HG03039 (cell line): ENCODE results near the gene ST7L.
"Not testable (repeated sequence)": the region's sequence is repeated elsewhere in the genome, so short reads cannot be mapped to it uniquely, and the experiment has no call there.

ENCODE experiments used
- ATAC-seq: cut with Tn5 transposase; IDR thresholded peaks from one replicate; pipeline ENCODE4 v1.9.1; 2021; ENCODE audit warnings: mild to moderate bottlenecking, moderate library complexity; ENCODE audit not compliant: unreplicated experiment

ST7L gene

DNA sequence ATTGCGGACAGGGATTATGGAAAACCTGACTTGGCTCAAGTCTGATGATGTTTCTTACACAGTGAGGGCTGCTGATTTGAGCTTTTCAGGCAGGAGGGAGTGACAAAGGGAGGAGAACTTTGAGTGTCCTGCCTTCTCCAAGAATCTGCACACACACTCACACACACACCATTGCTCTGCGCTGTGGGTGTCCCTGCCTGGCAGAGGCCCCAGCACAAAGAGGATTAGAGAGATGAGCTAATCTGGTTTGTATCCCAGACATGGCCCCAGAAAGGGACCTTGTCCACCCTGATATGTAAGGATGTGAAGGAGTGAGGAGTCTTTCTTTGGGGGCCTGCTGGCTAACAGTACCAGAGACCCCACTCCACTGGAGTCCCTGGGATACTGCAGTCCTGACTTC lies 116.1 kb downstream of the ST7L start:
- no peak for ATAC-seq

DNA sequence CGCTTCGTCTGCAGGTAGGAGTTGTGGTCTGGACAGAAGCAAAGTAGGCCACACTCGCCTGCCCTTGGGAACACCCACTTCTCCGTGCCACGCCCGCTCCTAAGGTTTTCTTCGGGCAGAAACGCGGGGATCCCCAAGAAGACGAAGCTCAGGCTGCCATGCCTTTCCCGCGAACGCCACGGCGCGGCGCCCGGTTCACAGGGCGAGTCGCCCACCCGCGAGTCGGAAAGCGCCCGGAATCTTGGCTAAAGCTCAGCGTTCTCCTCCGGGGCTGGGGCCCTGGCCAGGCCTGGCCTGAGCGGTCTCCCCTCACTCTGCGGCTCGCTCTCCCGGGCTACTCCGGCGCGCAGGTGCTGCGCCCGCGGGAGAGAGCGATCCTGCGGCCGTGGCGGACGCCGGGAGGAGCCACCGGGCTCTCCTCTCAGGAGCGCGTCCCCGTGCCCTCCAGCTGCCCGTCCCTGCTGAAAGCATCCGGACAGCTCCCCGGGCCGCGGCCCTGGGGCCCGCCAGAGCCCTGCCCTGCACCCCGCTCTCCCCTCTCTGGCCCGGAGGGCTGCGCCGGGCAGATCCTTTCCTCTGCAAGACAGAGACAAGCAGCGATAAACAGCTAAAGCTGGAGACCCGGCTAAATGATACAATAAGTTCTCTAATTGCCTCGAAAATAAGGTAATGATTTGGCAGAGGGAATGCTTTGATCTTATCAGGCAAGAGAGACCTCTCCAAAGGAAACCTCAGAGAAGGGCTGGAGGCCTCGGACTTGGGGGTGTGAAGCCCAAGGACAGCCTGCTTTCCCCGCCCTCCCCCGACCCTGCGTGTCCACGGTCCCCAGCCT lies 116.9 kb downstream of the ST7L start:
- ATAC-seq, result peak; percentile 51

DNA sequence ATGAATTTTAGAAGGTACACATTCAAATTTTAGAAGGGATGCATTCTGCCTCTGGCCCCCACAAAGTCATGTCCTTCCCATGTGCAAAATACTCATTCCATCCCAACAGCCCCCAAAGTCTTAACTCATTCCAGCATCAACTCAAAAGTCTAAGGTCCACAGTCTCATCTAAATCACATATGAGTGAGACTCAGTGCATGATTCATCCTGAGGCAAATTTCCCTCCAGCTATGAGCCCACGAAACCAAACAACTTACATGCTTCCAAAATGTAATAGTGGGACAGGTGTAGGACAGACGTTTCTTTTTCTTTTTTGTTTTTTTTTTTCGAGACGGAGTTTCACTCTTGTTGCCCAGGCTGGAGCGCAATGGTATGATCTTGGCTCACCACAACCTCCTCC lies 122.7 kb downstream of the ST7L start:
- ATAC-seq, result no peak

DNA sequence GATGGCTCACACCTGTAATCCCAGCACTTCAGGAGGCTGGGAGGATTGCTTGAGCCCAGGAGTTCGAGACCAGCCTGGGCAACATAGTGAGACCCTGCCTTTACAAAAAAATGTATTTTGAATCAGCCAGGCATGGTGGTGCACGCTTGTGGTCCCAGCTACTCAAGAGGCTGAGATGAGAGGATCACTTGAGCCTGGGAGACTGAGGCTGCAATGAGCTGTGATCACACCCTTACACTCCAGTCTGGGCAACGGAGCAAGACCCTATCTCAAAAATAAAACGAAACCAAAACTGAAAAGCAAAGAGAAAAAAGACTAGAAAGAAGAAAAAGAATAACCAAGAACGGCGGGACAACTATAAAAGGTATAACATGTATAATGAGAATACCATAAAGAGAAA lies 125.6 kb downstream of the ST7L start:
- ATAC-seq, result no peak

- ATAC-seq, result no peak
Observed at GRCh38 chr1:112492076-112492475, 126.9 kb downstream of the ST7L start.

GRCh38 chr1:112488141-112488540 lies 130.8 kb downstream of the ST7L start:
- no peak for ATAC-seq

- ATAC-seq, result not testable (repeated sequence)
Observed at GRCh38 chr1:112487686-112488085, 131.3 kb downstream of the ST7L start.

DNA sequence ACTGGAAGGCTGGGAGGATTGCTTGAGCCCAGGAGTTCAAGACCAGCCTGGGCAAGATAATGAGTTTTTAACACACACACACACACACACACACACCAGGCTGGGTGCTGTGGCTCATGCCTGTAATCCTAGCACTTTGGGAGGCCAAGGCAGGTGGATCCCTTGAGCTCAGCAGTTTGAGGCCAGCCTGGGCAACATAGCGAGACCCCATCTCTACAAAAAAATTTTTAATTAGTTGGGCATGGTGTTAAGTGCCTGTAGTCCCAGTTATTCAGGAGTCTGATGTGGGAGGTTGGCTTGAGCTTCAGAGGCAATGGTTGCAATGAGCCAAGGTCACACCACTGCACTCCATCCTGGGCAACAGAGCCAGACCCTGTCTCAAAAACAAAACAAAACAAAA lies 132.9 kb downstream of the ST7L start:
- ATAC-seq, result not testable (repeated sequence)

GRCh38 chr1:112478314-112478713 lies 140.6 kb downstream of the ST7L start:
- ATAC-seq, result no peak

DNA sequence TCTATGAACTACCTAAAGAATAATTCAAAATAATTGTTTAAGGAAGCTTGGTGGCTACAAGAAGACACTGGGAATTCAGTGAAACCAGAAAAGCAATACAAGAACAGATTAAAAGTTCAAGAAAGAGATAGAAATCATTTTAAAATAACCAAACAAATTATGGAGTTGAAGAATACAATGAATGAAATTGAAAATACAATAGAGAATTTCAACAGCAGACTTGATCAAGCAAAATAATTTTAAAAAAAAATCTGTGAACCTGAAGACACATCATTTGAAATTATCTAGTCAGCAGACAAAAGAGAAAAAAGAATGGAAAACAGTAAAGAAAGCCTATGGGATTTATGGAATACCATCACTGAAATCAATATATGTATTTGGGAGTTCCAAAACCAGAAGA lies 141.4 kb downstream of the ST7L start:
- ATAC-seq, result no peak
